DND-41 (cell line): Measurements from ENCODE around the gene OR51B4.

ENCODE experiments used
- ATAC-seq: fragments of 200-7000 bp; cut with Tn5 transposase; 3 replicates; pipeline ENCODE4 v1.9.1; 2021; ENCODE audit warnings: low read depth; ENCODE audit not compliant: insufficient read depth
- DNase-seq: peaks from one replicate; pipeline ENCODE4 v3.0.0-alpha.2; 2020
- H2AFZ ChIP-seq: 2 replicates; pipeline ENCODE4 v1.6.0; 2012; ENCODE audit warnings: low read depth, low read length
- H3K27ac ChIP-seq: 2 replicates; pipeline ENCODE4 v1.5.1; 2012; ENCODE audit warnings: low read length, inconsistent platforms
- H3K27me3 ChIP-seq: fragments of 200-600 bp; sonication (generic); 2 replicates; pipeline ENCODE4 v1.6.0; 2012; ENCODE audit warnings: low read length, mild to moderate bottlenecking, inconsistent platforms; ENCODE audit not compliant: insufficient read depth, poor library complexity
- H3K36me3 ChIP-seq: 2 replicates; pipeline ENCODE4 v1.5.1; 2012; ENCODE audit warnings: low read length, inconsistent platforms; ENCODE audit not compliant: insufficient read depth
- H3K4me1 ChIP-seq: 2 replicates; pipeline ENCODE4 v1.5.1; 2012; ENCODE audit warnings: mild to moderate bottlenecking, low read length; ENCODE audit not compliant: insufficient read depth
- H3K4me2 ChIP-seq: 2 replicates; pipeline ENCODE4 v1.6.0; 2012; ENCODE audit warnings: mild to moderate bottlenecking, moderate library complexity, low read length, inconsistent platforms; ENCODE audit not compliant: insufficient read depth
- H3K4me3 ChIP-seq, 2 experiments: fragments of 200-600 bp in 1 of 2; shearing (Covaris generic) in 1 of 2; 2 replicates each; pipeline ENCODE4 v1.5.1; 2012 to 2016; ENCODE audit warnings: inconsistent platforms in 2 of 2, low read length in 2 of 2, mild to moderate bottlenecking in 2 of 2, low read depth in 1 of 2, moderate library complexity in 1 of 2
- H3K79me2 ChIP-seq: 2 replicates; pipeline ENCODE4 v1.6.0; 2012; ENCODE audit warnings: low read length, inconsistent platforms; ENCODE audit not compliant: insufficient read depth
- H3K9ac ChIP-seq: 2 replicates; pipeline ENCODE4 v1.6.0; 2012; ENCODE audit warnings: low read depth, mild to moderate bottlenecking, inconsistent platforms, low read length, moderate library complexity
- H3K9me3 ChIP-seq: 2 replicates; pipeline ENCODE4 v1.5.1; 2012; ENCODE audit warnings: low read length, moderate library complexity, mild to moderate bottlenecking, inconsistent platforms; ENCODE audit not compliant: insufficient read depth, severe bottlenecking
- H4K20me1 ChIP-seq: 2 replicates; pipeline ENCODE4 v1.6.0; 2012; ENCODE audit warnings: low read length; ENCODE audit not compliant: insufficient read depth
- CTCF ChIP-seq: IDR thresholded peaks from 2 replicates; pipeline ENCODE4 v1.5.1; 2012; ENCODE audit warnings: borderline replicate concordance, low read length, moderate library complexity, mild to moderate bottlenecking; ENCODE audit not compliant: poor library complexity, severe bottlenecking; ENCODE audit errors: extremely low read depth
- EZH2 ChIP-seq: IDR thresholded peaks from 3 replicates; pipeline ENCODE4 v1.6.1; 2012; ENCODE audit warnings: borderline replicate concordance, low read depth, mild to moderate bottlenecking, moderate library complexity, low read length, inconsistent platforms; ENCODE audit not compliant: severe bottlenecking

OR51B4 gene

GRCh38 chr11:5289696-5290095 lies 12.1 kb downstream of the OR51B4 start:
- TF ChIP-seq CTCF (no peak), EZH2 (no peak)
- H3K9me3 ChIP-seq, result no peaks in the 10 kb centered on the region
- no peaks in the 10 kb centered on the region for H3K79me2 ChIP-seq
- H3K4me1 ChIP-seq, result no peaks in the 10 kb centered on the region
- no peaks in the 10 kb centered on the region for H4K20me1 ChIP-seq
- no peak overlapping the region for H3K4me2 ChIP-seq
- no peak overlapping the region for H2AFZ ChIP-seq
- H3K27me3 ChIP-seq, result no peaks in the 10 kb centered on the region
- ATAC-seq (no peak), DNase-seq (no peak)
- H3K9ac ChIP-seq, result no peak overlapping the region
- no peaks in the 10 kb centered on the region for H3K36me3 ChIP-seq
- no peak overlapping the region for H3K27ac ChIP-seq
- H3K4me3 ChIP-seq, result no peak overlapping the region

- H3K79me2 ChIP-seq, result no peaks in the 10 kb centered on the region
- TF ChIP-seq EZH2, result no peak
- TF ChIP-seq CTCF, result no peak
- ATAC-seq, result no peak
- H3K9me3 ChIP-seq, result no peaks in the 10 kb centered on the region
- no peak for DNase-seq
- H4K20me1 ChIP-seq, result no peaks in the 10 kb centered on the region
- no peak overlapping the region for H2AFZ ChIP-seq
- H3K27ac ChIP-seq, result no peak overlapping the region
- H3K4me1 ChIP-seq, result no peaks in the 10 kb centered on the region
- no peak overlapping the region for H3K4me3 ChIP-seq
- no peak overlapping the region for H3K4me2 ChIP-seq
- H3K36me3 ChIP-seq, result no peaks in the 10 kb centered on the region
- no peaks in the 10 kb centered on the region for H3K27me3 ChIP-seq
- H3K9ac ChIP-seq, result no peak overlapping the region
These were observed 12.7 kb downstream of the OR51B4 start for GRCh38 chr11:5288906-5289550.

- TF ChIP-seq CTCF, result no peak
- no peak for TF ChIP-seq EZH2
- H3K4me1 ChIP-seq, result no peaks in the 10 kb centered on the region
- no peak for ATAC-seq
These were observed 13.4 kb downstream of the OR51B4 start for GRCh38 chr11:5288108-5288905.

More at GRCh38 chr11:5288108-5288905, 13.4 kb downstream of the OR51B4 start:
- Histone ChIP-seq H3K9me3 (no peaks in the 10 kb centered on the region), H3K36me3 (no peaks in the 10 kb centered on the region), H3K9ac (no peak overlapping the region), H3K27ac (no peak overlapping the region), H4K20me1 (no peaks in the 10 kb centered on the region), H3K79me2 (no peaks in the 10 kb centered on the region), H3K4me3 (no peak overlapping the region), H2AFZ (no peak overlapping the region), H3K4me2 (no peak overlapping the region), H3K27me3 (no peaks in the 10 kb centered on the region)
- DNase-seq, result no peak
